OCI-LY1 (cell line): ENCODE measurements around the gene NPM3.

Experiments used
- EZH2 ChIP-seq: fragments of 200-600 bp; sonication (generic), shearing (Covaris generic); IDR thresholded peaks from 2 replicates; pipeline ENCODE4 v1.8.0; 2017; ENCODE audit warnings: borderline replicate concordance, mixed run types, mild to moderate bottlenecking, antibody characterized with exemption, low read length, moderate library complexity, mixed read lengths
- TF ChIP-seq, protein P1 (sequence below): fragments of 200-600 bp; sonication (generic), shearing (Covaris generic); IDR thresholded peaks from 2 replicates; pipeline ENCODE4 v1.5.1; 2017; ENCODE audit warnings: mild to moderate bottlenecking, antibody characterized with exemption, low read length, moderate library complexity, mixed read lengths

DNA sequence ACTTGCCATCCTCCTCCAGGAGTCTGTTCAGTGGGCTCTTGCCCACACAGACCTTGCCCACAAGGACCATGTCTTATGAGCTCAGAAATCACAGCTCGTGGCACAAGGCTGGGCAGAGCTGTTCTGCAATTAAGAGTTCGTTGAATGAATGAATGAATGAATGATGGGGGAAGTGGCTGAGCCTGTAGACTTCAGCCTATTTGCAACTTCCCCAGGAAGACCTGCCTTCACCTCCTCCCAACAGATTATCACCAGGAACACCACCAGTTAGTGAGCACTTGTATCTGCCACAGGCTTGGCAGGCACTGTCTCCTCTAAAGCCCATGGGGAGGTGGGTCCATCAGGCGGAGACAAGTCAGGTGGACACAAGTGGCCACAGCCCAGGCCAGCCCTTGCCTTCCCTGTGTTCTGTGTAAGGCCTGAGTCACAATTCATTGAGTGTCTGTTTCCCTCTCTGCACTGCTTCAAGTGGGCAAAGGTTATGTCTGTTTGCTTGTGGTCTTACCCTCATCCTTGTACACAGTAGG, 5.6 kb downstream of the NPM3 start:
- TF ChIP-seq, protein P1, sequence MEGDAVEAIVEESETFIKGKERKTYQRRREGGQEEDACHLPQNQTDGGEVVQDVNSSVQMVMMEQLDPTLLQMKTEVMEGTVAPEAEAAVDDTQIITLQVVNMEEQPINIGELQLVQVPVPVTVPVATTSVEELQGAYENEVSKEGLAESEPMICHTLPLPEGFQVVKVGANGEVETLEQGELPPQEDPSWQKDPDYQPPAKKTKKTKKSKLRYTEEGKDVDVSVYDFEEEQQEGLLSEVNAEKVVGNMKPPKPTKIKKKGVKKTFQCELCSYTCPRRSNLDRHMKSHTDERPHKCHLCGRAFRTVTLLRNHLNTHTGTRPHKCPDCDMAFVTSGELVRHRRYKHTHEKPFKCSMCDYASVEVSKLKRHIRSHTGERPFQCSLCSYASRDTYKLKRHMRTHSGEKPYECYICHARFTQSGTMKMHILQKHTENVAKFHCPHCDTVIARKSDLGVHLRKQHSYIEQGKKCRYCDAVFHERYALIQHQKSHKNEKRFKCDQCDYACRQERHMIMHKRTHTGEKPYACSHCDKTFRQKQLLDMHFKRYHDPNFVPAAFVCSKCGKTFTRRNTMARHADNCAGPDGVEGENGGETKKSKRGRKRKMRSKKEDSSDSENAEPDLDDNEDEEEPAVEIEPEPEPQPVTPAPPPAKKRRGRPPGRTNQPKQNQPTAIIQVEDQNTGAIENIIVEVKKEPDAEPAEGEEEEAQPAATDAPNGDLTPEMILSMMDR, result no peak
- no peak for TF ChIP-seq EZH2
